GM12891 (cell line): ENCODE data around the gene LYPD6B.

Source experiments
- POLR2A ChIP-seq: IDR thresholded peaks from 2 replicates; pipeline ENCODE4 v1.6.1; 2011; ENCODE audit warnings: low read depth, low read length, control low read depth
- POLR2AphosphoS5 ChIP-seq: IDR thresholded peaks from 2 replicates; pipeline ENCODE4 v1.6.1; 2011; ENCODE audit warnings: low read depth, low read length, control low read depth
- POU2F2 ChIP-seq: IDR thresholded peaks from 2 replicates; pipeline ENCODE4 v1.6.1; 2011; ENCODE audit warnings: low read depth, mild to moderate bottlenecking, control low read depth, low read length, moderate library complexity
- SPI1 ChIP-seq: IDR thresholded peaks from 2 replicates; pipeline ENCODE4 v1.6.1; 2011; ENCODE audit warnings: low read depth, low read length, control low read depth
- TAF1 ChIP-seq: IDR thresholded peaks from 2 replicates; pipeline ENCODE4 v1.6.1; 2011; ENCODE audit warnings: low read depth, low read length, control low read depth

DNA sequence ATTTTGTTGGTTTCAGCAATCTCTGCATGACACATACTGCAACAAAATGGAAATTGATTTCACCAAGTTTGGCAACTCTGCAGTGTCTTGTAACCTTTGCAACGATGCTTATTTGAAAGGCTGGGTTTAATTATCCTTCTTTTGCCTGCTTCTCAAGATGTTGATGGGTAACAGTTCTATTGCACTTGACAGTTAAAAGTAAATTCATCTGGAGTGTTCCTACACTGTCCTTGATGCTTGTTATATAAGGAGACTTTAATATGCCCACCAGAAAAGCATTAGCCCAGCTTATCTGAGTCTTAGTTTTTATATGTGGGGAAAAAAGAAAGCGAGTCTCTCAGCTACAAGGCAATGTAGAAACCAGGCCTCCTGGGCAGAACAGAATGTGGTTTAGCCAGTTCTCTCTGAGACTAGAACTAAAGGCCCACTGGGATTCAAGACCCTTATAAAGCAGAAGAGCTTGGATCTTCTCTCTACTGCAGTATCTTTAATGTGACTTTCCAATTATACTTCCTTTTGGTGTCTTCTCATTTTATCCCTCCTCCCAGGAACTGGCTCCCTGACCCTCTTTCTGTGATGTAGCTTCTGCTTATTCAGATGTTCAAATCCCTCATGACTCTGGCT, 185.1 kb downstream of the LYPD6B start:
- TF ChIP-seq POLR2A (no peak), POLR2AphosphoS5 (no peak), TAF1 (no peak), SPI1 (no peak), POU2F2 (no peak)
